NCI-H748 treated with DMSO at 0.1 percent for 48 hours (cell line): ENCODE measurements around the gene TSR1.

Experiments
- DNase-seq: peaks from one replicate; lab custom pipeline; 2025; lab: John Stamatoyannopoulos, UW

Gene TSR1

GRCh38 chr17:2369039-2369438, 32.8 kb upstream of the TSR1 start:
- no peak for DNase-seq

DNA sequence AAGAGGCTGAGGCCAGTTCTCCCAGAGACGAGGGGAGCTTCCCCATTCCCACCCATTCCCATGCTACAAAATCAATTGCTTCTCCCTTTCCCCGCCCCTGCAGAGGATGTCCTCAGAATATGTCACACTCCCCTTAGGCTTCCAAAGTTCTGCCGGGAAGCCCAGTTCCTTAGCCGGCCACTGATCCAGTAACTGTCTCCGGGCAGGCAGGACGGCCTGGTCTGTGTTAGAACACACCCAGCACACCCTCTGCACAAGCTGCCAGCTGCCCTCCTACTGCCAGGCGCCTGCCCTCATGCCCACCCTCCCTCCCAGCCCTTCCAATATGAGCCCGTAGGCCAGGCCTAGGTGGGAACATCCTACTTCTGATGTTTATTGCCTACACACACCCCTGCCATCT, 32.1 kb upstream of the TSR1 start:
- DNase-seq = no peak

GRCh38 chr17:2366747-2367494, 30.7 kb upstream of the TSR1 start:
- no peak for DNase-seq

- no peak for DNase-seq
Observed at GRCh38 chr17:2365132-2365531, 28.9 kb upstream of the TSR1 start.

DNA sequence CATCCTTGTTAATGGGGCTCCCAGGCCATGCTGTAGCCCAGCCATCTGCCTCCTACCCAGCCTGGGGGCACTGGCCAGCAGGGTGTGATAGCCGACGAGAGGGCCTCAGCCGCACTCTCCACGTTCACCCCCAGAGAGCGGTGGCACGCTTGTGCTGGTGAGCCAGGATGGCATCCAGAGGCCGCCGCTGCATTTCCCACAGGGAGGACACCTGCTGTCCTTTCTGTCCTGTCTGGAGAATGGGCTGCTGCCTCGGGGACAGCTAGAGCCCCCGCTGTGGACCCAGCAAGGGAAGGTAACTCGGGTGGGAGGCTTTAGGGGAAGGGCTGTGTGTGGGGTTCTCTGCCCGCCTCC, 28.5 kb upstream of the TSR1 start:
- DNase-seq = no peak

DNA sequence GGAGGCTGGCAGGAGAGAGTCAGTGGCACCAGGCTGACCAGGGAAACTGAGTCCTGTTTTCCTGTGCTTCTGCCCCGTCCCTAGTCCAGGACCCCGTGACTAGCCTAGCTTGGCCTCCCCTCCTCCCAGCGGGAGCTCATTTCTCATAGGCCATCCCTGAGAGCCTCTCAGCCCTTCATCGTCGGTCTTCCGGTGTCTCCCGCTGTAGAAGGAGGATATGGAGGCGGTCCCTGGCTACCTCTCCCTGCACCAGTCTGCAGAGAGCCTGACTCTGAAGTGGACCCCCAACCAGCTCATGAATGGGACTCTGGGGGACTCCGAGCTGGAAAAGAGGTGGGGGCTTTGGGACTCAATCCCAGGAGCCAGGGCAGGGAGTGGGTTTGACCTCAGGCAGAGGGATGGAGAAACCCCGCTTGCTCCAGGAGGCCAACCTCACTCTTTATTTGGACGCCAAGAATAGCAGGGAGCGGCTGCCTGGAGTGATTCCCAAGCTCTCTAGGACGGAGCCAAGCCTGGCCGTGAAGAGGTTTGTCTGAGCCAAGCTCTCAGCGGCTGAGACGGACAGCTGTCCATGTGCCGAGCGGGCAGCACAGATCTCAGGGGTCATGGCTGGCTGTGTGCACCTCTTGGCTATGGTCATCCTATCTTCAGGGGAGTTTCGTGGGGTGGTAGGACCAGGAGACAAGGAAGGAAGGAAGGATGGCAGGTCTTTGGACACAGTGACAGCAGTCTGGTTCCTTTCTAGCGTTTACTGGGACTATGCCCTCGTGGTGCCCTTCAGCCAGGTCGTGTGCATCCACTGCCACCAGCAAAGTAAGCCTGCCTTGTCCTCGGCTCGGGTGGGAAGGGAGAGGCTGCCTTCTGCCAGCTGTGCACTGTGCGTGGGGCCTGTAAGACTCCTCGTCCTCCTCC, 27.9 kb upstream of the TSR1 start:
- DNase-seq = no peak

DNA sequence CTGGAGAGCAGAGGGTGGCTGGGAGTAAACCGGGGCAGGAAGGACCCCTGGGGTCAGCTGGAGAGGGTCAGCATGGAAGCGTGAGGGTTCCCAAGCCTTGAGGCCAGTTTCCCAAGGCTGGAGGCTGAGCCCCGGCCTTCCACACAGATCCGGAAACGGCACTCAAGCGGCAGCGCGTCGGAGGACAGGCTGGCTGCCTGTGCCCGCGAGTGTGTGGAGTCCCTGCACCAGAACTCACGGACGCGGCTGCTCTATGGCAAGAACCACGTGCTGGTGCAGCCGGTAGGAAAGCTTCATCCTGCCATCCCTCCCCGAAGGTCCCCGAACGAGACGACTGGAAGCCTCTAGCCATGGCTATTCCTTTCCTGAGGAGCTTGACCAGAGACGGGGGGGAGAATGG, 27.1 kb upstream of the TSR1 start:
- DNase-seq = no peak

GRCh38 chr17:2362881-2363280, 26.6 kb upstream of the TSR1 start:
- DNase-seq = no peak

GRCh38 chr17:2362416-2362815, 26.2 kb upstream of the TSR1 start:
- no peak for DNase-seq

DNA sequence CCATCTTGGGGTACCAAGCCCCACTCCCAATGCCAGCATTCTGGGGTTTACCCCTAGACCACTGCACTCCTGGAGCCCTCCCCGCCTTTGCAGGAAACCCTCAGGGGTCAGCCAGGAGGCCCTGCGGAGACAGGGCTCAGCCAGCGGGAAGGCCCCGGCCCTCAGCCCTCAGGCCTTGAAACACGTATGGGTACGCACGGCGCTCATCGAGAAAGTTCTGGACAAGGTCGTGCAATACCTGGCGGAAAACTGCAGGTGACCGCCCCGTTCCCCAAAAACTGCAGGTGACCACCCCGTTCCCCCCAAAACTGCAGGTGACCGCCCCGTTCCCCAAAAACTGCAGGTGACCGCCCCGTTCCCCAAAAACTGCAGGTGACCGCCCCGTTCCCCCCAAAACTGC, 25.8 kb upstream of the TSR1 start:
- DNase-seq = no peak

DNA sequence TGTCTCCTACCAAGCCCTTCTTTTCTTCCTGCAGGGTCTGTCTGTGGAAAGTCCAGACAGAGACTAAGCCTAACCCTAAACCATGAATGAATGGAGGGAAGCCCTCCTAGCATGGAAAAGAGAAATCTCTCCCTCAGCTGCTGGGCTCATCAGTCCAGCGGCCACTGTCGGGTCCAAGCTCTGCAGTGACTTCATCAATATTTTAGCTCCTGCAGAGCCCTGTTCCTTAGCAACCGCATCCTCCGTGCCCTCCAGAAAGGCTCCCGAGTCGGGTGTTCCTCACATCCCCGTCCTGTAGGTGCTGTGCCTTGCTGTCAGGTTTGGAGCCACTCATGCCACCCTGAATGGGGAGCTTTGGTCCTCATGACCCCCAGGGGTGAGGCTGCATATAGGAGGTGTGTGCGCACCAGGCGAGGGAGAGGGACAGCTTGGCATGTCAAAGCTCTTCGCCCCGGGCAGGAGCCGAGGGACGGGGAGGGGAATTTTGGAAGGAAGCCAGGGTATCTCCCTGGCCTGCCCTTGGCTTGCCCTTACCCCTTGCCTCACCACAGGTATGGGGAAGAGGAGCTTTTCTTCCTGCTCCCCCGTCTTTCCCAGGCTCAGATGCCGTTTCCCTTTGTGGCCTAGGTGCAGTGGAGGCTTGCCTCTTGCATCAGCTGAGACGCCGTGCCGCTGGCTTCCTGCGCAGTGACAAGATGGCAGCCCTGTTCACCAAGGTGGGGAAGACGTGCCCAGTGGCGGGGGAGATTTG, 24.9 kb upstream of the TSR1 start:
- no peak for DNase-seq

DNA sequence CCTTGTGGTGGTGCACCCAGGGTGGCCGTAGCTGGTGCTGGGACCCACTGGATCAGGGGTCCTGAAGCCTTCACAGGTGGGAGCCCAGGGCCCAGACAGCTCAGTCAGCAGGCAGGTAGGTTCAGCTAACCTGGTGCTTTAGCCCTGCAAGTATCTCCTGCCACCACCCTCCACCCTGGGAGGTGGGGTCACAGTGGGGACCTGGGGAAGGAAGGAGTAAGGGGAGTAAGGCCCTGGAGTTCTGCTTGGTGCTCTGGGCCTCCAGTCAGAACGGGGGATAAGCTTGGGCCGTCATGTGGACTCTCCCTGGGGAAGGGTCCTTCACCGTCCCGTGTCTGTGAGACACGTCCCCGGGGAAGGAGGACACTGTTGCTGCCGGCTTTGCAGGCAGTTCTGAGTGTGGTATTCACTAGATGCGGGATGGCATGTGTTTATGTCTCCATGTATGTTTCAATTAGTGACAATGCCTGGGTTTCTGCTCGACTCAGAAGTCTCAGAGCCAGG, 21.7 kb upstream of the TSR1 start:
- DNase-seq = no peak

DNA sequence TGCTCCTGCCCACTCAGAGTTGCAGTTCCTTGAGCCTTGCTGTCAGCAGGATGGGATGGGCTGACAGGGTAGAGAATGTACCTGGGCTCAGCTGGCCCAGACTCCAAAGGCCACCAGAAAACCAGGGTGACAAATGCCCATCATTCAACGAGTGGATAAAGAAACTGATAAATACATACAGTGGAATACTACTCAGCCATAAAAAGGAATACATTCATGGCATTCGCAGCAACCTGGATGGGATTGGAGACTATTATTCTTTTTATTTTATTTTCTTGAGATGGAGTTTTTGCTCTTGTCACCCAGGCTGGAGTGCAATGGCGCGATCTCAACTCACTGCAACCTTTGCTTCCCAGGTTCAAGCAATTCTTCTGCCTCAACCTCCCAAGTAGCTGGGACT, 21.0 kb upstream of the TSR1 start:
- no peak for DNase-seq

DNA sequence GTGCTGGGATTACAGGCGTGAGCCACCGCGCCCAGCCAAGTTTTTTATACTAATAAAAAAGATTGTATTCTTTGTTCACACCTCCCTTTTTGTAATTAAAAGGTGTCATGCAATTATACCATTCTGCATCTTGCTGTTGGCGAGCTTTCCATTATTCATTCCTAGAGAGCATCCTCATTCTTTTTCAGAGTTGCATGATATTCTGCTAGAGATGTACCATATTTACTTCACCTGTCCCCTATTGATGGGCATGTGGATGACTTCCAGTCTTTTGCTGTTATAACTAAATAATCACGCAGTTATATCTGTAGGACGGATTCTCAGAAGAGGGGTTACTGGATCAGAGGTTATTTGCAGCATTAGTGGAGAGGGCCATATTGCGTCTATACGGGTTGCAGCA, 18.1 kb upstream of the TSR1 start:
- DNase-seq = no peak

DNA sequence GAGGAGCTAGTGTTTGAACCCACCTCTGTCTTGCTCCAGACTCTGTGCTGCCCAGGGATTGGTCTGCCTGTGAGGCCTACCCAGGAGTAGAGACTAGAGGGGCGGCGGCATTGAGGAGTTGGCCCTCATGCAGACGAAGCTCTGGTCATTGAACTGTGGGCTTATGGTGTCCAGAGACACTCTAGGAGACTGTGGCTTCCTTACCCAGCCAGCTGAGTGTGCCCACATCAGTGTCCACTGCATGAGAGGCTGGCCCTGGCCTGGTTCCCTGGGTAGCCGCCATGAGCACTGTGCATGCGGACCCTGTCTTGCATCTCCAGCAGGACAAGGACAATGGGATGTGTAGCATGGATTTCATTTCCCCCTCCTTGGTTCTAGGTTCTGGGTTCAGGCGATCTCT, 15.0 kb upstream of the TSR1 start:
- no peak for DNase-seq

DNA sequence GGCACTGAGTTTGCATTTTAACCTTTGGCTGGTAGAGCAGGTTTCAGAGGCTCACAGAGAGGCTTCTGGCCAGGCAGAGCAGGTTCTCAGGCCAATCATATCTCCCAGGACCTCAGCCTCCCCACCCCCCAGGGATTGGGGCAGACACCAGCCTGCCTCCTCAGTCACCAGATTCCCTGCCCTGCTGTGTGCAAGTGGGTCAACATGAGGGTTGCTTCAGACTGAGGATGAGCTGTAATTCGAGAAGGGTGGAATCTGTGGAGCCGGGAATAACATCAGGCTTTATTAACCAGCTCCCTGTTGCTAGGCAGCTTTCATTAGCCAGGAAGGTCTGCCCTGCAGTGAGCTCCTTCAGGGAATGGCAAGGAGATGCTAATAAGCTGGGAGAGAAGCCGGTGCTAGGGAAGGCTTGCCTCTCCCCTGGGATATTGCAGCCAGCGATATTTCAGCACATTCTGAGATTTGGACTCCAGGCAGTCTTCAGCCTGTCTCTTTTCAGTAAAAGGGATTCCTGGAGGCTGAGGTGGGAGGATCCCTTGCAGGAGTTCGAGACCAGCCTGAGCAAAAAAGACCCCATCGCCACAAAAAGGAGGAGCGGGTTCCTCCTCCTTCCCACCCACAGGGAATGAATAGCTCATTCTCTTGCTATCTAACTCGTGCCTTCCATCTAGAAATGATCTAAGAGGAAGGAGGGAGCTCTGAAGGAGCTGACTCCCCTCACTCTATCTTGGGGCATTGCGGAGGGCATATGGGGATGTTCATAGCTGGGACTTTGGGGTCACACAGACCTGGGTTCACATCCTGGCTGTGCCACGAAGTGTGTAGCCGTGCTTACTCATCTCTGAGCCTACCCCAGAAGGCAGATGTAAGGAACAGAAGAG, 11.8 kb upstream of the TSR1 start:
- peak; percentile 83 for DNase-seq

GRCh38 chr17:2346475-2346874, 10.2 kb upstream of the TSR1 start:
- no peak for DNase-seq

DNA sequence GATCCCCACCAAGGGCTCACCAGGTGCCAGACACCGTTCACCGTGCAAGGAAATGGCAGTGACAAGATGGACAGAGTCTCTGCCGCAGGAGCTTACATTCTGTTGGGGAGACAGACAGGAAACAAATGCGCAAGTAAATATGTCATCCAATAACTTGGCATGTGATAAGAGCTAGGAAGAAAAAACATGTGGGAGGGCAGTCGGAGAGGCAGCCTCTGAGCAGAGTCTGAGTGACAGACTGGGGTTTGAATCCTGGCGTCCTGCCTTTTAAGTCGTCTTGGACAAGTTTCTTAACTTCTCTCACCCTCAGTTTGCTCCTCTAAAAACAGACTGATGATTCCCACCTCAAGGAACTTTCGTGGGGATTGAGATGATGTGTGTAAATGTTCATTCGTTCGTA, 8.3 kb upstream of the TSR1 start:
- DNase-seq = no peak

DNA sequence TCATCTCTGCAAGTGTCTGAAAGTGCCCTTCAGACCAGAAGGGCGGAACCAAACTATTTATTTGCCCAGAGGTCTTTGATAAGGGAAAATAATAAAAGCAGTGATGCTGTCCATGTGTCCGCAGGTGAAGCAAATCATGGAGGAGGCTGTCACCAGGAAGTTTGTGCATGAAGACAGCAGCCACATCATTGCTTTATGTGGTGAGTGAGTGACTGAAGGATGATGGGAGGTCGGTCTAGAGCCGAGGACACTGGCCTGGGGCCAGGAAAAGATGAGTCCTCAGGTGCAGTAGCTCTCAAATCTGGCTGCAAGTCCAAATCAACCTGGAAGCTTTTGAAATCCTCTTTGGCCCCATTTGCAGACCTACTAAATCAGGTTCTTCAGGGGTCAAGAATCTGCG, 7.2 kb upstream of the TSR1 start:
- DNase-seq = no peak

DNA sequence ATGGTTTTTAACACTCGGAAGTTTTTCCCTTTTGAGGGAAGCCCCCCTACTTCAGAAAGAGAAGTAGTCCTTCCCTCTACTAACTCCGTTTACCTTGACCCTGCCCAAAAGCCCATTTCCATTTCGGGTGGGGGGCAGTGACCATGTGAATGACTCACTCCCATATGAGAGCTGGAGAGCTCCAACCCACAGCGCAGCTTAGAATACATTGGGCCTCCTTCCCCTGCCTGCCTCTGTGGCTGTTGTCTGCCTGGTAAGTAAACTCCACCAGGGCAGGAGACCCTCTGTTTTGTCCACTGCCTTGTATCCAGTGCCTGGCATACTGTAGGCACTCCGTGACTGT, 2.0 kb upstream of the TSR1 start:
- DNase-seq = no peak

DNA sequence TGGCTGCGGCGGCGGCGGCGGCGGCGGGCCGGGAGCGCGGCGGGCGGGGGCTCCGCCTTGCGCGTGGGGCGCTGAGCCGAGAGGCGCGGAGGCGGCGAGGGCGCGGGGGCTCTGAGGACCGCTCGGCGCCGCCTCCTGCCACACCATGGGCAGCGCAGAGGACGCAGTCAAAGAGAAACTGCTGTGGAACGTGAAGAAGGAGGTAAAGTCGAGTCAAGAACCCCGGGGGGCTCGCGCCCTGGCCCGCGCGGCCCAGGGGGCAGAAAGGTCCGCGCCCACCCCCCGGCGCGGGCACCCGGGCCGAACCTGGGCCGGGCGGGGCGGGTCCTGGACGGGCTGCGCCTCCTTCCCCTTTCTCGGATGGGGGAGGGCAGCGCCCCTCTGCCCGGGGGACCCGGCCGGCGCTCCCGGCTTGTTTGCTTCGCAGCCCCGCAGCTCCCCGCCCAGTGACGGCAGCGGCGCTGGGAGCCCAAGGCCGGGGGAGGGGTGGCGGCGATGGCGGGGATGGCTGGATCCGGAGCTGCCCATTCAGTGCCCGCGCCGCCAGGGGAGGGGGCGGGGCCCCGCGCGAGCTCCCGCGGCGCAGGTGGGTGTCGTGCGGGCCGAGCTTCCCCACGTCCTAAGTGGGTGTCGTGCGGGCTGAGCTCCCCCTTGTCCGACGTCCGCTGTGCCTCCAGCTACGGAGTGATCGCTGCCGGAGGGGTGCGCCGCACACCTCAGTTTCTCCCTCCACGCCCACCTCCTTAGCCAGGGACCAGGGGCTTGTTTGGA, 1.5 kb upstream of the TSR1 start:
- no peak for DNase-seq
